H1 (cell line): ENCODE results near the gene ZSCAN29. TPM values are rescaled to one million over a fixed set of nuclear protein-coding genes. Genes with fewer than 3 reads are reported as not detected.

Source experiments
- CTCF ChIA-PET: fragments of 300-600 bp; sonication (Branson Sonifier 250); formaldehyde crosslinking; loops from one replicate; lab custom pipeline; 2021; ENCODE audit not compliant: partially characterized antibody; lab: Charles Lee
- POLR2A ChIA-PET: fragments of 300-600 bp; sonication (Branson Sonifier 250); formaldehyde crosslinking; loops from one replicate; lab custom pipeline; 2021; ENCODE audit warnings: inconsistent platforms; ENCODE audit not compliant: partially characterized antibody; lab: Charles Lee
- DNase-seq, 2 experiments: peaks; one replicate each; pipeline versions ENCODE4 v3.0.0 to v3.0.0-alpha.2; 2010 to 2022; ENCODE audit warnings: low spot score in 2 of 2, low read depth in 1 of 2, mixed read lengths in 1 of 2
- FAIRE-seq: peaks from 2 replicates; lab custom pipeline; 2011; peaks lifted over from hg19 to GRCh38; lab: Jason Lieb, UNC
- H2AFZ ChIP-seq: 2 replicates; pipeline ENCODE4 v1.8.1; 2012; ENCODE audit warnings: low read length, inconsistent platforms
- H2AK5ac ChIP-seq: 2 replicates; pipeline ENCODE4 v1.6.1; 2013; ENCODE audit warnings: low read depth, low read length
- H2BK120ac ChIP-seq: replicated peaks from 2 replicates; pipeline ENCODE3; 2013; ENCODE audit warnings: low read depth, low read length, inconsistent platforms
- H2BK12ac ChIP-seq: 2 replicates; pipeline ENCODE4 v1.6.1; 2013; ENCODE audit warnings: low read depth, low read length
- H2BK15ac ChIP-seq: 2 replicates; pipeline ENCODE4 v1.6.1; 2013; ENCODE audit warnings: low read length
- H2BK20ac ChIP-seq: 2 replicates; pipeline ENCODE4 v1.6.1; 2013; ENCODE audit warnings: low read length
- H2BK5ac ChIP-seq: 2 replicates; pipeline ENCODE4 v1.6.1; 2013; ENCODE audit warnings: low read depth, low read length
- H3K14ac ChIP-seq: 2 replicates; pipeline ENCODE4 v1.6.1; 2013; ENCODE audit warnings: inconsistent platforms; ENCODE audit not compliant: insufficient read length
- H3K18ac ChIP-seq: 2 replicates; pipeline ENCODE4 v1.6.1; 2013; ENCODE audit warnings: low read length; ENCODE audit errors: extremely low read depth
- H3K23ac ChIP-seq: 2 replicates; pipeline ENCODE4 v1.6.1; 2013; ENCODE audit warnings: inconsistent platforms; ENCODE audit not compliant: insufficient read length
- H3K23me2 ChIP-seq: 2 replicates; pipeline ENCODE4 v1.6.1; 2013; ENCODE audit warnings: low read depth, low read length
- H3K27ac ChIP-seq: 2 replicates; pipeline ENCODE4 v1.6.1; 2011; ENCODE audit warnings: low read depth, low read length, inconsistent platforms
- H3K27me3 ChIP-seq, 4 experiments: replicated peaks in 1 of 4; 1 replicate in 1 of 4; 2 replicates in 3 of 4; pipeline versions ENCODE4 v1.6.1 to v1.8.1; 2011 to 2013; ENCODE audit warnings: low read length in 3 of 4, mild to moderate bottlenecking in 3 of 4, inconsistent platforms in 2 of 4, mixed read lengths in 2 of 4, moderate library complexity in 1 of 4; ENCODE audit not compliant: control insufficient read depth in 3 of 4, insufficient read depth in 3 of 4; ENCODE audit errors: extremely low read depth in 1 of 4
- H3K36me3 ChIP-seq, 4 experiments: 2 replicates each; pipeline versions ENCODE4 v1.6.1 to v1.8.1; 2011 to 2013; ENCODE audit warnings: mild to moderate bottlenecking in 4 of 4, low read length in 3 of 4, moderate library complexity in 2 of 4, control low read depth in 1 of 4, inconsistent platforms in 1 of 4; ENCODE audit not compliant: insufficient read depth in 4 of 4, control insufficient read depth in 2 of 4
- H3K4ac ChIP-seq: replicated peaks from 2 replicates; pipeline ENCODE3; 2013; ENCODE audit warnings: low read length, low read depth, mixed read lengths, inconsistent platforms; ENCODE audit not compliant: insufficient read length
- H3K4me1 ChIP-seq, 4 experiments: replicated peaks in 1 of 4; 1 replicate in 1 of 4; 2 replicates in 3 of 4; pipeline versions ENCODE4 v1.6.1 to v1.8.1; 2011 to 2013; ENCODE audit warnings: low read length in 3 of 4, inconsistent platforms in 2 of 4, mixed read lengths in 1 of 4; ENCODE audit not compliant: insufficient read depth in 4 of 4, control insufficient read depth in 3 of 4
- H3K4me2 ChIP-seq, 2 experiments: 2 replicates each; pipeline versions ENCODE4 v1.6.1 to v1.8.1; 2011 to 2013; ENCODE audit warnings: low read depth in 2 of 2, low read length in 2 of 2, control low read depth in 1 of 2, inconsistent platforms in 1 of 2, mild to moderate bottlenecking in 1 of 2; ENCODE audit not compliant: insufficient read depth in 1 of 2
- H3K4me3 ChIP-seq, 4 experiments: fragments of 200-600, 300-600 bp in 1 of 4; sonication (generic), shearing (Covaris generic), sonication (Bioruptor Twin) in 1 of 4; 2 replicates each; pipeline versions ENCODE4 v1.5.1 to v1.8.1; 2011 to 2016; ENCODE audit warnings: low read length in 4 of 4, low read depth in 3 of 4, control low read depth in 2 of 4, inconsistent platforms in 2 of 4, mild to moderate bottlenecking in 2 of 4, mixed read lengths in 1 of 4, moderate library complexity in 1 of 4; ENCODE audit not compliant: insufficient read depth in 2 of 4; ENCODE audit errors: extremely low read depth in 1 of 4
- H3K56ac ChIP-seq: replicated peaks from 2 replicates; pipeline ENCODE3; 2013; ENCODE audit warnings: low read depth, mild to moderate bottlenecking, mixed read lengths, low read length, inconsistent platforms; ENCODE audit not compliant: insufficient read length
- H3K79me1 ChIP-seq: 2 replicates; pipeline ENCODE4 v1.6.1; 2013; ENCODE audit warnings: low read depth, low read length, control low read depth
- H3K79me2 ChIP-seq, 2 experiments: 2 replicates each; pipeline versions ENCODE4 v1.6.1 to v1.8.1; 2012 to 2013; ENCODE audit warnings: low read length in 2 of 2, mild to moderate bottlenecking in 2 of 2, inconsistent platforms in 1 of 2; ENCODE audit not compliant: insufficient read depth in 2 of 2, control insufficient read depth in 1 of 2
- H3K9ac ChIP-seq, 4 experiments: replicated peaks in 1 of 4; 1 replicate in 1 of 4; 2 replicates in 3 of 4; pipeline versions ENCODE4 v1.6.1 to v1.8.1; 2011 to 2013; ENCODE audit warnings: low read depth in 3 of 4, low read length in 3 of 4, control low read depth in 2 of 4, mild to moderate bottlenecking in 2 of 4, moderate library complexity in 2 of 4, inconsistent platforms in 1 of 4; ENCODE audit errors: extremely low read depth in 1 of 4
- H3K9me3 ChIP-seq, 2 experiments: 2 replicates each; pipeline versions ENCODE4 v1.6.1 to v1.8.1; 2012 to 2013; ENCODE audit warnings: mild to moderate bottlenecking in 2 of 2, moderate library complexity in 2 of 2, control low read depth in 1 of 2, inconsistent platforms in 1 of 2, low read depth in 1 of 2, low read length in 1 of 2, mixed read lengths in 1 of 2; ENCODE audit not compliant: insufficient read depth in 2 of 2
- H4K20me1 ChIP-seq, 2 experiments: replicated peaks in 1 of 2; 2 replicates each; pipeline versions ENCODE3 to v1.8.1; 2011 to 2013; ENCODE audit warnings: inconsistent platforms in 2 of 2, low read length in 2 of 2, mild to moderate bottlenecking in 1 of 2; ENCODE audit not compliant: insufficient read depth in 2 of 2, control insufficient read depth in 1 of 2
- H4K5ac ChIP-seq: 2 replicates; pipeline ENCODE4 v1.6.1; 2013; ENCODE audit warnings: low read length, low read depth, mixed read lengths, inconsistent platforms; ENCODE audit not compliant: insufficient read length
- H4K8ac ChIP-seq: 2 replicates; pipeline ENCODE4 v1.8.0; 2013; ENCODE audit warnings: mild to moderate bottlenecking, moderate library complexity, low read length, inconsistent platforms; ENCODE audit not compliant: insufficient read depth; ENCODE audit errors: extremely low read depth
- H4K91ac ChIP-seq: replicated peaks from 2 replicates; pipeline ENCODE3; 2013; ENCODE audit warnings: low read length, mixed read lengths, inconsistent platforms; ENCODE audit not compliant: insufficient read length
- BCL11A ChIP-seq, 2 experiments: IDR thresholded peaks; one replicate each; pipeline ENCODE4 v1.6.1; 2011; ENCODE audit warnings: low read depth in 2 of 2, low read length in 2 of 2, mild to moderate bottlenecking in 2 of 2
- BRCA1 ChIP-seq: IDR thresholded peaks from 2 replicates; pipeline ENCODE4 v1.6.1; 2012; ENCODE audit warnings: low read depth, low read length, improper control_type of control experiment
- CREB1 ChIP-seq: IDR thresholded peaks from 2 replicates; pipeline ENCODE4 v1.6.1; 2012; ENCODE audit warnings: inconsistent platforms
- EGR1 ChIP-seq: IDR thresholded peaks from 2 replicates; pipeline ENCODE4 v1.6.1; 2011; ENCODE audit warnings: low read depth, low read length, borderline replicate concordance
- POLR2AphosphoS5 ChIP-seq: IDR thresholded peaks from 2 replicates; pipeline ENCODE4 v1.6.1; 2011; ENCODE audit warnings: low read depth, low read length
- SIX5 ChIP-seq: IDR thresholded peaks from 2 replicates; pipeline ENCODE4 v1.6.1; 2011; ENCODE audit warnings: mild to moderate bottlenecking, low read depth, low read length
- SP2 ChIP-seq: IDR thresholded peaks from 2 replicates; pipeline ENCODE4 v1.6.1; 2012; ENCODE audit warnings: mild to moderate bottlenecking, low read length, inconsistent platforms
- SRF ChIP-seq: IDR thresholded peaks from 2 replicates; pipeline ENCODE4 v1.6.1; 2011; ENCODE audit warnings: mild to moderate bottlenecking, low read depth, low read length, moderate library complexity
- TAF7 ChIP-seq: optimal IDR thresholded peaks from 2 replicates; pipeline ENCODE3; 2011; ENCODE audit warnings: low read depth, mild to moderate bottlenecking, inconsistent platforms, low read length, moderate library complexity, borderline replicate concordance
- YY1 ChIP-seq: IDR thresholded peaks from 2 replicates; pipeline ENCODE4 v1.6.1; 2011; ENCODE audit warnings: low read depth, mild to moderate bottlenecking, low read length
- WGBS, 2 experiments: shearing (Covaris generic) in 1 of 2; methylation state at CpG; one replicate each; pipeline versions ENCODE4 v1.1.6 to v1.1.7; 2013 to 2015; ENCODE audit warnings: low lambda C conversion rate in 2 of 2, mixed read lengths in 2 of 2, inconsistent platforms in 1 of 2, low coverage in 1 of 2, missing lambda C conversion rate in 1 of 2; ENCODE audit not compliant: insufficient replicate concordance in 2 of 2, insufficient coverage in 1 of 2, insufficient read length in 1 of 2; ENCODE audit errors: extremely low coverage in 1 of 2, missing lambda C conversion rate in 1 of 2; 5-methylcytosine and 5-hydroxymethylcytosine counted together
- polyA plus RNA-seq, 7 experiments: library from polyadenylated mRNA; depleted of rRNA in 3 of 7; stranded (reverse) in 5 of 7; unstranded in 2 of 7; fragments of >200 nt in 5 of 7; fragments of 200-250 nt in 2 of 7; gene quantifications; 1 replicate in 5 of 7; 2 replicates in 1 of 7; 4 replicates in 1 of 7; pipeline versions ENCODE4 v1.2.1 to v1.2.3, GENCODE V29; 2011 to 2013; ENCODE audit warnings: missing spikeins in 2 of 7, mixed read lengths in 2 of 7
- total RNA-seq: library from RNA; stranded (reverse); fragmentation: NEBNext Ultra II Directional; extraction: Animal tissue kit (Norgen Biotek cat#: 25700); gene quantifications from 2 replicates; pipeline ENCODE4 v1.2.1, GENCODE V29; 2021
- TF ChIP-seq, protein P1 (sequence below): IDR thresholded peaks from 2 replicates; pipeline ENCODE4 v1.6.1; 2011; ENCODE audit warnings: low read length, improper control_type of control experiment
- TF ChIP-seq, protein P2 (sequence below): IDR thresholded peaks from 2 replicates; pipeline ENCODE4 v1.6.1; 2011; ENCODE audit warnings: low read depth, mild to moderate bottlenecking, low read length; ENCODE audit not compliant: insufficient read depth

ZSCAN29 gene
- total and polyA plus RNA-seq, 2 of the 8 experiments (the other 6 are each of a cell fraction or from before 2014, with no cell fraction given) = 6.4 to 41.3 TPM

DNA sequence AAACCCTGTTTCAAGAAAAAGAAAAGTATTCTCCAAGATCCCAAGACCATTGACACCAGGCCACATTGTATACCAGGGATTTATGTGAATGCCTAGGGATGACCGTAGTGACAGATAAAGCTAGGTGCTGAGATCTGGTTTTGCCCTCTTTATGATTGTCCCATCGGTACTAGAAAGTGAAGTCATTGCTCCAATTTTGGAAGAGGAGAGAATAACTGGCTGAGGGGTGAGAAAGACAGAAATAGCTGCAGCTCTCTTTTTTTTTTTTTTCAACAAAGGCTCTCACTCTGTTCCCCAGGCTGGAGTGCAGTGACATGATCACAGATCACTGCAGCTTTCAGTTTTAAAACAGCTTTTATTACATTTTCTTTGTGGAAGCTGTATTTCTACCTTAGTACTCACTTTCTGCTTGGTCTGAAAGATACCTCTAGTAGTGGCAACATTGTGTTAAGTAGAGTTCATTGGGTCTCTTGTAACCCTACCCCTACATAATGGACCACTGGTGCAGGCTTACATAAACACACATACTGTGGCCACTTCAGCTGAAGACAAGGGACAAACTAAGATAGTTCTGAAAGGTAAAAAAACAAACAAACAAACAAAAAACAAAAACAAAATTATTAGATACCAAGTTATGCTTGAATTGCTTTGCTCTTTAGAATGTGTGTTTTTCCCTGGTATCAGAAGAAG, 18.0 kb downstream of the ZSCAN29 start:
- CTCF ChIA-PET = interaction anchor here (0.8 to 3.7 kb wide), 5 partner anchors 11 to 67 kb away, joined by 3 to 10 read pairs (median 3); no protein-coding TSS in a partner anchor
- H3K27me3 ChIP-seq = no peaks in the 10 kb centered on the region

More for the DNA sequence above, 18.0 kb downstream of the ZSCAN29 start:
- Histone ChIP-seq H4K91ac (no peak overlapping the region), H3K4me3 (no peak overlapping the region), H2BK20ac (no peak overlapping the region), H3K9ac (no peak overlapping the region), H3K23ac (no peak overlapping the region), H3K27ac (no peak overlapping the region), H3K4ac (no peak overlapping the region), H3K79me2 (no peaks in the 10 kb centered on the region), H3K4me2 (no peak overlapping the region), H2BK5ac (no peak overlapping the region), H2BK12ac (no peak overlapping the region), H4K20me1 (no peaks in the 10 kb centered on the region), H4K5ac (no peak overlapping the region), H3K14ac (no peak overlapping the region), H3K18ac (no peak overlapping the region), H2AFZ (no peak overlapping the region), H3K79me1 (no peaks in the 10 kb centered on the region), H3K23me2 (no peaks in the 10 kb centered on the region), H2BK15ac (no peak overlapping the region), H2BK120ac (no peak overlapping the region), H3K56ac (no peak overlapping the region), H3K4me1 (no peaks in the 10 kb centered on the region), H3K36me3 (peaks cover 0 to 18% (median 4%) of the 10 kb centered on the region in 4 experiments; a peak in 5 of 8 replicates), H3K9me3 (no peaks in the 10 kb centered on the region), H4K8ac (no peak overlapping the region), H2AK5ac (no peak overlapping the region)
- POLR2A ChIA-PET = interaction anchor here (1.3 kb wide), 1 partner anchor 18 kb away, joined by 3 read pairs; the partner anchor contains the start of genes TUBGCP4 and ZSCAN29
- 95% methylated on average over 2 of the region's 2 CpGs; no CpG with 5 or more reads in 1 of the 2 experiments for WGBS, 2 experiments
- DNase-seq (no peak), FAIRE-seq (no peak)
- TF ChIP-seq SRF (no peak), BRCA1 (no peak), SIX5 (no peak), YY1 (no peak), BCL11A (IDR thresholded peaks at IDR 0.05; ENCODE audit: low read depth in 2 of 2, low read length in 2 of 2) (no peak), CREB1 (no peak), POLR2AphosphoS5 (no peak), TAF7 (no peak), EGR1 (no peak), SP2 (no peak)
- TF ChIP-seq, protein P1, sequence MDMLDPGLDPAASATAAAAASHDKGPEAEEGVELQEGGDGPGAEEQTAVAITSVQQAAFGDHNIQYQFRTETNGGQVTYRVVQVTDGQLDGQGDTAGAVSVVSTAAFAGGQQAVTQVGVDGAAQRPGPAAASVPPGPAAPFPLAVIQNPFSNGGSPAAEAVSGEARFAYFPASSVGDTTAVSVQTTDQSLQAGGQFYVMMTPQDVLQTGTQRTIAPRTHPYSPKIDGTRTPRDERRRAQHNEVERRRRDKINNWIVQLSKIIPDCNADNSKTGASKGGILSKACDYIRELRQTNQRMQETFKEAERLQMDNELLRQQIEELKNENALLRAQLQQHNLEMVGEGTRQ = no peak
- TF ChIP-seq, protein P2, sequence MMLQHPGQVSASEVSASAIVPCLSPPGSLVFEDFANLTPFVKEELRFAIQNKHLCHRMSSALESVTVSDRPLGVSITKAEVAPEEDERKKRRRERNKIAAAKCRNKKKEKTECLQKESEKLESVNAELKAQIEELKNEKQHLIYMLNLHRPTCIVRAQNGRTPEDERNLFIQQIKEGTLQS = no peak
